ENCODE measurements around the gene SIAE.

Gene SIAE

GRCh38 chr11:124657904-124658303, 15.6 kb downstream of the SIAE start:
- H3K27ac ChIP-seq, result no peak overlapping the region; the same call in 1 of the 2 replicates
- TF ChIP-seq ZFX (IDR thresholded peaks at IDR 0.05), result no peak
- TF ChIP-seq CTCF (conservative IDR thresholded peaks at IDR 0.05), result no peak

GRCh38 chr11:124656774-124657630, 16.5 kb downstream of the SIAE start:
- TF ChIP-seq ZFX (IDR thresholded peaks at IDR 0.05) (no peak), CTCF (conservative IDR thresholded peaks at IDR 0.05) (no peak)
- H3K27ac ChIP-seq, result peak overlapping the region; percentile 76

- TF ChIP-seq ZFX (IDR thresholded peaks at IDR 0.05), result no peak
- no peak overlapping the region for H3K27ac ChIP-seq
Measured at GRCh38 chr11:124648610-124649009, 24.9 kb downstream of the SIAE start.

- no peak overlapping the region for H3K27ac ChIP-seq
- TF ChIP-seq CTCF (conservative IDR thresholded peaks at IDR 0.05) (no peak), ZFX (IDR thresholded peaks at IDR 0.05) (no peak)
Measured at GRCh38 chr11:124646148-124646547, 27.4 kb downstream of the SIAE start.

GRCh38 chr11:124644426-124645280, 28.9 kb downstream of the SIAE start:
- H3K27ac ChIP-seq, result no peak overlapping the region

DNA sequence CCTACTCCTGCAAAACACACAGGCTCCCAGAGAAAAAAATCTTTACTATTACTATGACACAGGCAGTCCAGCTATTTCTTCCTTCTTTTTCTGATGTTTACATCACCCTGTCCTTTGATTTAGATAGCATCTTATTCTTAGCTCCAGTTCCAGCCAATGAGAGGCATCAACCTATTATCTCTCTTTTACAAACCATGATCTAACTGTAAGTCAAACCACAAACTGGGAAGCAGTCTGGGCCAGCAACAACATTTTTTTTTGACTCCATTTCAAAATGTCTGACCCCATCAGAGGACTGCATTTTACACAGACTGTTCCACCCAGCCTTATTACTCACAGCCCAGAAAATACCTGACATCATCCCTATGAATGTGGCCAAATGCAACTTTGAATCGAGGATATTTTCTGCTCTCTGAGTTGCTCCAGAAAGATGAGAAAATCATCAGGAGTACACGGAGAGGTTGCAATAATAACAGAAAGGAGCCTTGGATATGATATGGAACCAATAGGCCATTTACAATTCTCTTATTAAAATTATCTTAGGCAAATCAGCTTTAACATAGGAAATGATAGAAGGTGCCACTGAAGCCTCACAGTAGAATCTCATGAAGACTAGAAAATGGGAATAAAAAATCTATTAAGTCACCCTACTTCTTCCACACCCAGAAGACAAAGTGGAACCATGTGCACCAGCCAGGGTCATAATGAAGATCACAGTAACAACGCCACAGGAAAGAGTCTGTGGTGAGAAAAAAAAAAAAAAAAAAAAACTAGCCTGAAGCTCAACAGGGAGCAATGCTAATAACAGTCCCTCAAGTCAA, 29.7 kb downstream of the SIAE start:
- no peak overlapping the region for H3K27ac ChIP-seq
- TF ChIP-seq ZFX (IDR thresholded peaks at IDR 0.05), result no peak
- no peak for TF ChIP-seq CTCF (conservative IDR thresholded peaks at IDR 0.05)

More at GRCh38 chr11:124644426-124645280, 28.9 kb downstream of the SIAE start:
- TF ChIP-seq CTCF (conservative IDR thresholded peaks at IDR 0.05) (peak; percentile 96), ZFX (IDR thresholded peaks at IDR 0.05) (no peak)

DNA sequence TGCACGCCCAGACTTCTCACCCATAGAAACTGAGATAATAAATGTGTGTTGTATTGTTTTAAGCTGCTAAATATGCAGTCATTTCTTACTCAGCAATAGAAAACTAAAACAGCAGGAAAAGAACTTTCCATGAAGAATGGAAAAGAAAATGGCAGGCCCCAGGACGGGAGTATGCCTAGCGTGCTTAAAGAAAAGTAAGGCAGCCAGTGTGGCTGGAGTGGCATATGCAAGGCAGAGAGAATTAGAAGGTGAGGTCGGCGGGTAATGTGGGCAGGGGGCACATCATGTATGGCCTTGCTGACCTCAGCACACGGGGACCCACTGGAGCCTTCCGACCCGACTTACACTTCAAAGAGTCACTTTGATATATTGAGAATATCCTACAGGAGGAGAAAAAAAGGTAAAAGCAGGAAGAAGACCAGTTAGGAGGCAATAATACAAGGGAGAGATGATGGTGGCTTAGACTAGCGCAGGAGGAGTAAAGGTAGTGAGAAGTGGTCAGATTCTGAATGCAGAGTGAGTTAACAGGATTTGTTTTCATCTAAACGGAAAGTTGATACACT, 30.4 kb downstream of the SIAE start:
- H3K27ac ChIP-seq, result no peak overlapping the region
- no peak for TF ChIP-seq ZFX (IDR thresholded peaks at IDR 0.05)
